ENCODE measurements around the gene FIGN.

Gene FIGN

GRCh38 chr2:163610817-163611556 is 124.8 kb downstream of the FIGN start:
- H3K9me3 Mint-ChIP-seq, result peaks cover 11% of the 10 kb centered on the region
- no peaks in the 10 kb centered on the region for H3K4me1 Mint-ChIP-seq
- no peak overlapping the region for H3K4me3 Mint-ChIP-seq
- H3K27me3 Mint-ChIP-seq, result no peaks in the 10 kb centered on the region
- no peak for DNase-seq (ENCODE audit: low spot score in 2 of 2)
- no peaks in the 10 kb centered on the region for H3K36me3 Mint-ChIP-seq (ENCODE audit: insufficient read depth)
- no peak overlapping the region for H3K27ac Mint-ChIP-seq (ENCODE audit: low read depth)
- no peak for ATAC-seq (replicated peaks; ENCODE audit: extremely low read depth, poor library complexity, severe bottlenecking)

GRCh38 chr2:163607630-163608029 is 128.2 kb downstream of the FIGN start:
- ATAC-seq (replicated peaks; ENCODE audit: extremely low read depth, poor library complexity, severe bottlenecking) (no peak), DNase-seq (ENCODE audit: low spot score in 2 of 2) (no peak)
- H3K9me3 Mint-ChIP-seq, result peaks cover 14% of the 10 kb centered on the region
- H3K27ac Mint-ChIP-seq (ENCODE audit: low read depth), result no peak overlapping the region
- H3K4me1 Mint-ChIP-seq, result no peaks in the 10 kb centered on the region
- no peaks in the 10 kb centered on the region for H3K36me3 Mint-ChIP-seq (ENCODE audit: insufficient read depth)
- H3K4me3 Mint-ChIP-seq, result no peak overlapping the region
- no peaks in the 10 kb centered on the region for H3K27me3 Mint-ChIP-seq

- Mint-ChIP-seq H3K27me3 (no peaks in the 10 kb centered on the region), H3K36me3 (ENCODE audit: insufficient read depth) (no peaks in the 10 kb centered on the region), H3K4me3 (no peak overlapping the region), H3K27ac (ENCODE audit: low read depth) (no peak overlapping the region), H3K4me1 (no peaks in the 10 kb centered on the region), H3K9me3 (peaks cover 14% of the 10 kb centered on the region)
- DNase-seq (ENCODE audit: low spot score in 2 of 2) (no peak), ATAC-seq (replicated peaks; ENCODE audit: extremely low read depth, poor library complexity, severe bottlenecking) (no peak)
Measured at GRCh38 chr2:163606878-163607277, 128.9 kb downstream of the FIGN start.

- Mint-ChIP-seq H3K4me1 (no peaks in the 10 kb centered on the region), H3K27ac (ENCODE audit: low read depth) (no peak overlapping the region), H3K4me3 (no peak overlapping the region), H3K36me3 (ENCODE audit: insufficient read depth) (no peaks in the 10 kb centered on the region), H3K27me3 (no peaks in the 10 kb centered on the region), H3K9me3 (peaks cover 14% of the 10 kb centered on the region)
- ATAC-seq (replicated peaks; ENCODE audit: extremely low read depth, poor library complexity, severe bottlenecking) (no peak), DNase-seq (ENCODE audit: low spot score in 2 of 2) (no peak)
Measured at GRCh38 chr2:163605779-163606178, 130.0 kb downstream of the FIGN start.

- no peaks in the 10 kb centered on the region for H3K27me3 Mint-ChIP-seq
- ATAC-seq (replicated peaks; ENCODE audit: extremely low read depth, poor library complexity, severe bottlenecking) (no peak), DNase-seq (ENCODE audit: low spot score in 2 of 2) (no peak)
- no peaks in the 10 kb centered on the region for H3K4me1 Mint-ChIP-seq
- no peak overlapping the region for H3K27ac Mint-ChIP-seq (ENCODE audit: low read depth)
- H3K36me3 Mint-ChIP-seq (ENCODE audit: insufficient read depth), result no peaks in the 10 kb centered on the region
- H3K9me3 Mint-ChIP-seq, result peaks cover 14% of the 10 kb centered on the region
- H3K4me3 Mint-ChIP-seq, result no peak overlapping the region
Measured at GRCh38 chr2:163604941-163605555, 130.8 kb downstream of the FIGN start.

GRCh38 chr2:163602196-163602595 is 133.6 kb downstream of the FIGN start:
- DNase-seq (ENCODE audit: low spot score in 2 of 2) (no peak), ATAC-seq (replicated peaks; ENCODE audit: extremely low read depth, poor library complexity, severe bottlenecking) (no peak)
- H3K27me3 Mint-ChIP-seq, result no peaks in the 10 kb centered on the region
- no peak overlapping the region for H3K27ac Mint-ChIP-seq (ENCODE audit: low read depth)
- no peaks in the 10 kb centered on the region for H3K36me3 Mint-ChIP-seq (ENCODE audit: insufficient read depth)
- H3K4me3 Mint-ChIP-seq, result no peak overlapping the region
- H3K4me1 Mint-ChIP-seq, result no peaks in the 10 kb centered on the region
- peaks cover 14% of the 10 kb centered on the region for H3K9me3 Mint-ChIP-seq

- H3K36me3 Mint-ChIP-seq (ENCODE audit: insufficient read depth), result no peaks in the 10 kb centered on the region
- DNase-seq (ENCODE audit: low spot score in 2 of 2), result no peak
- H3K4me1 Mint-ChIP-seq, result no peaks in the 10 kb centered on the region
- H3K27ac Mint-ChIP-seq (ENCODE audit: low read depth), result no peak overlapping the region
- peaks cover 14% of the 10 kb centered on the region for H3K9me3 Mint-ChIP-seq
- H3K27me3 Mint-ChIP-seq, result no peaks in the 10 kb centered on the region
- no peak overlapping the region for H3K4me3 Mint-ChIP-seq
- no peak for ATAC-seq (replicated peaks; ENCODE audit: extremely low read depth, poor library complexity, severe bottlenecking)
Measured at GRCh38 chr2:163601377-163601776, 134.4 kb downstream of the FIGN start.

GRCh38 chr2:163600801-163601200 is 135.0 kb downstream of the FIGN start:
- H3K27me3 Mint-ChIP-seq, result no peaks in the 10 kb centered on the region
- no peak for DNase-seq (ENCODE audit: low spot score in 2 of 2)
- H3K27ac Mint-ChIP-seq (ENCODE audit: low read depth), result no peak overlapping the region

GRCh38 chr2:163595028-163595427 is 140.8 kb downstream of the FIGN start:
- no peak overlapping the region for H3K27ac Mint-ChIP-seq (ENCODE audit: low read depth)
- no peak for ATAC-seq (replicated peaks; ENCODE audit: extremely low read depth, poor library complexity, severe bottlenecking)
- H3K36me3 Mint-ChIP-seq (ENCODE audit: insufficient read depth), result no peaks in the 10 kb centered on the region
- DNase-seq (ENCODE audit: low spot score in 2 of 2), result no peak
- peaks cover 11% of the 10 kb centered on the region for H3K9me3 Mint-ChIP-seq
- no peaks in the 10 kb centered on the region for H3K27me3 Mint-ChIP-seq
- no peak overlapping the region for H3K4me3 Mint-ChIP-seq
- no peaks in the 10 kb centered on the region for H3K4me1 Mint-ChIP-seq

More at GRCh38 chr2:163600801-163601200, 135.0 kb downstream of the FIGN start:
- Mint-ChIP-seq H3K4me3 (no peak overlapping the region), H3K9me3 (peaks cover 14% of the 10 kb centered on the region), H3K36me3 (ENCODE audit: insufficient read depth) (no peaks in the 10 kb centered on the region), H3K4me1 (no peaks in the 10 kb centered on the region)
- ATAC-seq (replicated peaks; ENCODE audit: extremely low read depth, poor library complexity, severe bottlenecking), result no peak

GRCh38 chr2:163594497-163594896 is 141.3 kb downstream of the FIGN start:
- H3K36me3 Mint-ChIP-seq (ENCODE audit: insufficient read depth), result no peaks in the 10 kb centered on the region
- DNase-seq (ENCODE audit: low spot score in 2 of 2) (no peak), ATAC-seq (replicated peaks; ENCODE audit: extremely low read depth, poor library complexity, severe bottlenecking) (no peak)
- no peak overlapping the region for H3K4me3 Mint-ChIP-seq
- peaks cover 7% of the 10 kb centered on the region for H3K9me3 Mint-ChIP-seq
- H3K27me3 Mint-ChIP-seq, result no peaks in the 10 kb centered on the region
- H3K4me1 Mint-ChIP-seq, result no peaks in the 10 kb centered on the region
- H3K27ac Mint-ChIP-seq (ENCODE audit: low read depth), result no peak overlapping the region

- H3K9me3 Mint-ChIP-seq, result peaks cover 7% of the 10 kb centered on the region
- no peak overlapping the region for H3K4me3 Mint-ChIP-seq
- no peaks in the 10 kb centered on the region for H3K4me1 Mint-ChIP-seq
- no peak overlapping the region for H3K27ac Mint-ChIP-seq (ENCODE audit: low read depth)
- ATAC-seq (replicated peaks; ENCODE audit: extremely low read depth, poor library complexity, severe bottlenecking) (no peak), DNase-seq (ENCODE audit: low spot score in 2 of 2) (no peak)
- H3K27me3 Mint-ChIP-seq, result no peaks in the 10 kb centered on the region
- H3K36me3 Mint-ChIP-seq (ENCODE audit: insufficient read depth), result no peaks in the 10 kb centered on the region
Measured at GRCh38 chr2:163593982-163594381, 141.8 kb downstream of the FIGN start.

GRCh38 chr2:163592954-163593622 is 142.7 kb downstream of the FIGN start:
- H3K27ac Mint-ChIP-seq (ENCODE audit: low read depth), result no peak overlapping the region
- H3K27me3 Mint-ChIP-seq, result no peaks in the 10 kb centered on the region
- no peak for ATAC-seq (replicated peaks; ENCODE audit: extremely low read depth, poor library complexity, severe bottlenecking)
- peaks cover 7% of the 10 kb centered on the region for H3K9me3 Mint-ChIP-seq
- no peak for DNase-seq (ENCODE audit: low spot score in 2 of 2)
- H3K4me3 Mint-ChIP-seq, result no peak overlapping the region
- no peaks in the 10 kb centered on the region for H3K36me3 Mint-ChIP-seq (ENCODE audit: insufficient read depth)
- H3K4me1 Mint-ChIP-seq, result no peaks in the 10 kb centered on the region

- H3K9me3 Mint-ChIP-seq, result peaks cover 8% of the 10 kb centered on the region
- H3K4me1 Mint-ChIP-seq, result no peaks in the 10 kb centered on the region
- no peak overlapping the region for H3K4me3 Mint-ChIP-seq
- H3K27ac Mint-ChIP-seq (ENCODE audit: low read depth), result no peak overlapping the region
- H3K27me3 Mint-ChIP-seq, result no peaks in the 10 kb centered on the region
- H3K36me3 Mint-ChIP-seq (ENCODE audit: insufficient read depth), result no peaks in the 10 kb centered on the region
- no peak for ATAC-seq (replicated peaks; ENCODE audit: extremely low read depth, poor library complexity, severe bottlenecking)
- no peak for DNase-seq (ENCODE audit: low spot score in 2 of 2)
Measured at GRCh38 chr2:163591461-163591860, 144.3 kb downstream of the FIGN start.
